Panc1 (cell line): ENCODE measurements around the gene POLR3E.

Source experiments
- CTCF ChIP-seq: fragments of 450-650 bp; IDR thresholded peaks from 2 replicates; pipeline ENCODE4 v1.5.1; 2017; ENCODE audit warnings: mild to moderate bottlenecking
- POLR2AphosphoS5 ChIP-seq: IDR thresholded peaks from 2 replicates; pipeline ENCODE4 v1.6.1; 2012; ENCODE audit warnings: mild to moderate bottlenecking, low read depth, low read length, moderate library complexity
- SIN3A ChIP-seq: IDR thresholded peaks from 2 replicates; pipeline ENCODE4 v1.6.1; 2012; ENCODE audit warnings: low read depth, mild to moderate bottlenecking, low read length, moderate library complexity, borderline replicate concordance; ENCODE audit not compliant: insufficient read depth

GRCh38 chr16:22250522-22250921 is 46.7 kb upstream of the POLR3E start:
- TF ChIP-seq CTCF (no peak), POLR2AphosphoS5 (no peak), SIN3A (no peak)
